ENCODE data around the gene SH3BP5. TPM values are rescaled to one million over a fixed set of nuclear protein-coding genes. Genes with fewer than 3 reads are reported as not detected.

Gene SH3BP5
- total and polyA plus RNA-seq, 3 donors from 2014 or later, result 86.7 to 126 (median 102) TPM

- Histone ChIP-seq H3K4me3 (no peak overlapping the region), H3K36me3 (ENCODE audit: low read depth, missing control alignments) (no peaks in the 10 kb centered on the region), H3K27me3 (no peaks in the 10 kb centered on the region), H3K4me1 (no peaks in the 10 kb centered on the region), H3K9me3 (no peaks in the 10 kb centered on the region), H3K27ac (no peak overlapping the region)
- intact Hi-C loops (cut with DNase I; ENCODE audit: low total_unique reads), result no loop called here
- no peak for DNase-seq
- TF ChIP-seq CTCF (IDR thresholded peaks at IDR 0.05) (no peak), POLR2A (IDR thresholded peaks at IDR 0.05) (no peak)
These were observed 113.7 kb downstream of the SH3BP5 start for GRCh38 chr3:15218689-15219088.

GRCh38 chr3:15217841-15218267 lies 114.5 kb downstream of the SH3BP5 start:
- TF ChIP-seq CTCF (IDR thresholded peaks at IDR 0.05) (no peak), POLR2A (IDR thresholded peaks at IDR 0.05) (no peak)
- intact Hi-C loops (cut with DNase I; ENCODE audit: low total_unique reads), result no loop called here
- no peak for DNase-seq
- H3K4me1 ChIP-seq, result no peaks in the 10 kb centered on the region
- no peaks in the 10 kb centered on the region for H3K9me3 ChIP-seq
- H3K36me3 ChIP-seq (ENCODE audit: low read depth, missing control alignments), result no peaks in the 10 kb centered on the region
- H3K4me3 ChIP-seq, result no peak overlapping the region
- WGBS, 2 donors, result 88 to 93% methylated on average over 2 of the region's 2 CpGs
- no peaks in the 10 kb centered on the region for H3K27me3 ChIP-seq
- H3K27ac ChIP-seq, result no peak overlapping the region

- intact Hi-C loops (cut with DNase I; ENCODE audit: low total_unique reads), result no loop called here
- no peak overlapping the region for H3K27ac ChIP-seq
- no peaks in the 10 kb centered on the region for H3K9me3 ChIP-seq
- H3K27me3 ChIP-seq, result no peaks in the 10 kb centered on the region
- no peak for TF ChIP-seq CTCF (IDR thresholded peaks at IDR 0.05)
- TF ChIP-seq POLR2A (IDR thresholded peaks at IDR 0.05), result no peak
- no peak for DNase-seq
- H3K4me3 ChIP-seq, result no peak overlapping the region
- WGBS, 2 donors, result 91 to 94% methylated on average over 4 of the region's 4 CpGs
- no peaks in the 10 kb centered on the region for H3K36me3 ChIP-seq (ENCODE audit: low read depth, missing control alignments)
- H3K4me1 ChIP-seq, result no peaks in the 10 kb centered on the region
These were observed 115.2 kb downstream of the SH3BP5 start for GRCh38 chr3:15217011-15217671.

GRCh38 chr3:15216501-15216900 lies 115.9 kb downstream of the SH3BP5 start:
- WGBS, 2 donors, result 96 to 100% methylated on average over 1 of the region's 1 CpG
- H3K4me3 ChIP-seq, result no peak overlapping the region
- no peaks in the 10 kb centered on the region for H3K27me3 ChIP-seq
- H3K9me3 ChIP-seq, result no peaks in the 10 kb centered on the region
- no peaks in the 10 kb centered on the region for H3K36me3 ChIP-seq (ENCODE audit: low read depth, missing control alignments)
- no peaks in the 10 kb centered on the region for H3K4me1 ChIP-seq
- TF ChIP-seq POLR2A (IDR thresholded peaks at IDR 0.05) (no peak), CTCF (IDR thresholded peaks at IDR 0.05) (no peak)
- DNase-seq, result no peak
- no peak overlapping the region for H3K27ac ChIP-seq
- intact Hi-C loops (cut with DNase I; ENCODE audit: low total_unique reads), result no loop called here

GRCh38 chr3:15215996-15216395 lies 116.4 kb downstream of the SH3BP5 start:
- no peak for DNase-seq
- no peaks in the 10 kb centered on the region for H3K4me1 ChIP-seq
- intact Hi-C loops (cut with DNase I; ENCODE audit: low total_unique reads), result no loop called here

More at GRCh38 chr3:15215996-15216395, 116.4 kb downstream of the SH3BP5 start:
- H3K9me3 ChIP-seq, result no peaks in the 10 kb centered on the region
- 76 to 78% methylated on average over 2 of the region's 2 CpGs for WGBS, 2 donors
- TF ChIP-seq POLR2A (IDR thresholded peaks at IDR 0.05) (no peak), CTCF (IDR thresholded peaks at IDR 0.05) (no peak)
- no peaks in the 10 kb centered on the region for H3K36me3 ChIP-seq (ENCODE audit: low read depth, missing control alignments)
- no peak overlapping the region for H3K4me3 ChIP-seq
- H3K27ac ChIP-seq, result no peak overlapping the region
- no peaks in the 10 kb centered on the region for H3K27me3 ChIP-seq
